ENCODE data around the gene PXK. TPM values are rescaled to one million over a fixed set of nuclear protein-coding genes. Genes with fewer than 3 reads are reported as not detected.

PXK gene
- total and polyA plus RNA-seq, 2 experiments from 2014 or later, result 29.5 to 37.8 TPM

GRCh38 chr3:58377168-58377567 is 44.5 kb downstream of the PXK start:
- Histone ChIP-seq H3K9me2 (replicated peaks; ENCODE audit: insufficient read depth) (no peaks in the 10 kb centered on the region), H3K4me2 (no peak overlapping the region), H3K4me3 (no peak overlapping the region), H3K36me3 (replicated peaks; ENCODE audit: insufficient read depth, low read depth) (no peaks in the 10 kb centered on the region), H2AFZ (no peak overlapping the region), H3K79me2 (no peaks in the 10 kb centered on the region), H3K27me3 (no peaks in the 10 kb centered on the region), H4K20me1 (ENCODE audit: insufficient read depth, poor library complexity, severe bottlenecking) (no peaks in the 10 kb centered on the region), H3K4me1 (ENCODE audit: insufficient read depth) (no peaks in the 10 kb centered on the region), H3K9me3 (ENCODE audit: low read depth) (no peaks in the 10 kb centered on the region), H3K27ac (no peak overlapping the region)
- no peak for DNase-seq (ENCODE audit: low spot score)
- WGBS (ENCODE audit: low lambda C conversion rate, missing lambda C conversion rate), result 88% methylated on average over 5 of the region's 5 CpGs
- no peak for TF ChIP-seq EZH2 (IDR thresholded peaks at IDR 0.05; ENCODE audit: borderline replicate concordance)
- no peak for TF ChIP-seq EZH2phosphoT487 (IDR thresholded peaks at IDR 0.05; ENCODE audit: low read depth, severe bottlenecking, unreplicated experiment)
- no peak for TF ChIP-seq CTCF (IDR thresholded peaks at IDR 0.05; ENCODE audit: poor library complexity)

- 83% methylated on average over 4 of the region's 4 CpGs for WGBS (ENCODE audit: low lambda C conversion rate, missing lambda C conversion rate)
- Histone ChIP-seq H3K79me2 (no peaks in the 10 kb centered on the region), H3K4me3 (no peak overlapping the region), H3K27ac (no peak overlapping the region), H4K20me1 (ENCODE audit: insufficient read depth, poor library complexity, severe bottlenecking) (no peaks in the 10 kb centered on the region), H3K9me3 (ENCODE audit: low read depth) (no peaks in the 10 kb centered on the region), H3K27me3 (no peaks in the 10 kb centered on the region), H3K4me2 (no peak overlapping the region), H3K36me3 (replicated peaks; ENCODE audit: insufficient read depth, low read depth) (no peaks in the 10 kb centered on the region), H2AFZ (no peak overlapping the region), H3K4me1 (ENCODE audit: insufficient read depth) (no peaks in the 10 kb centered on the region), H3K9me2 (replicated peaks; ENCODE audit: insufficient read depth) (no peaks in the 10 kb centered on the region)
- no peak for TF ChIP-seq EZH2phosphoT487 (IDR thresholded peaks at IDR 0.05; ENCODE audit: low read depth, severe bottlenecking, unreplicated experiment)
- TF ChIP-seq EZH2 (IDR thresholded peaks at IDR 0.05; ENCODE audit: borderline replicate concordance), result no peak
- no peak for TF ChIP-seq CTCF (IDR thresholded peaks at IDR 0.05; ENCODE audit: poor library complexity)
- no peak for DNase-seq (ENCODE audit: low spot score)
Measured at GRCh38 chr3:58377750-58378149, 45.1 kb downstream of the PXK start.

GRCh38 chr3:58379351-58380073 is 46.8 kb downstream of the PXK start:
- no peaks in the 10 kb centered on the region for H3K36me3 ChIP-seq (replicated peaks; ENCODE audit: insufficient read depth, low read depth)
- 74% methylated on average over 4 of the region's 4 CpGs for WGBS (ENCODE audit: low lambda C conversion rate, missing lambda C conversion rate)

More at GRCh38 chr3:58379351-58380073, 46.8 kb downstream of the PXK start:
- Histone ChIP-seq H3K4me1 (ENCODE audit: insufficient read depth) (no peaks in the 10 kb centered on the region), H3K9me3 (ENCODE audit: low read depth) (no peaks in the 10 kb centered on the region), H3K27ac (no peak overlapping the region), H4K20me1 (ENCODE audit: insufficient read depth, poor library complexity, severe bottlenecking) (no peaks in the 10 kb centered on the region), H3K79me2 (no peaks in the 10 kb centered on the region), H3K4me2 (no peak overlapping the region), H2AFZ (no peak overlapping the region), H3K9me2 (replicated peaks; ENCODE audit: insufficient read depth) (no peaks in the 10 kb centered on the region), H3K27me3 (no peaks in the 10 kb centered on the region), H3K4me3 (no peak overlapping the region)
- no peak for TF ChIP-seq EZH2phosphoT487 (IDR thresholded peaks at IDR 0.05; ENCODE audit: low read depth, severe bottlenecking, unreplicated experiment)
- no peak for TF ChIP-seq EZH2 (IDR thresholded peaks at IDR 0.05; ENCODE audit: borderline replicate concordance)
- no peak for TF ChIP-seq CTCF (IDR thresholded peaks at IDR 0.05; ENCODE audit: poor library complexity)
- no peak for DNase-seq (ENCODE audit: low spot score)

Data from hepatocyte (in vitro differentiated cells).